ENCODE results near the gene IL6ST.
"Not testable (repeated sequence)": the region's sequence is repeated elsewhere in the genome, so short reads cannot be mapped to it uniquely, and the experiment has no call there.

Gene IL6ST

DNA sequence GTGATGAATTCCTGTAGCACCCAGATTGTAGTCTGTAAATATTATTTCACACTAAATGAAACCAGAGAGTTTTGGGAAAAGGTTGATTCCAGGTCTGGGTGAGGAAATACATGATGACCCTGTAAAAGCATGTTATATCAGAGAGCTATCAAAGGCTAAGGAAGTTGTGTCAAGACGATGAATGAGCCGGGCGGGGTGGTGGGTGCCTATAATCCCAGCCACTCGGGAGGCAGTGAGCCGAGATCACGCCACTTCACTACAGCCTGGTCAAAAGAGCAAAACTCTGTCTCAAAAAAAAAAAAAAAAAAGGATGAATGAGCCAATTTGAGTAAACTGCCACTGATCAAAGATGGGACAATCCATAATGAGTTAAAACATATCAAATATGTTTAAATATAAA, 29.2 kb downstream of the IL6ST start:
- Mint-ChIP-seq H3K27ac (no peak overlapping the region), H3K36me3 (ENCODE audit: low read depth) (peaks cover 62% of the 10 kb centered on the region), H3K4me3 (no peak overlapping the region), H3K27me3 (ENCODE audit: low read depth) (no peaks in the 10 kb centered on the region), H3K4me1 (no peaks in the 10 kb centered on the region), H3K9me3 (no peaks in the 10 kb centered on the region)
- TF ChIP-seq, protein P1, sequence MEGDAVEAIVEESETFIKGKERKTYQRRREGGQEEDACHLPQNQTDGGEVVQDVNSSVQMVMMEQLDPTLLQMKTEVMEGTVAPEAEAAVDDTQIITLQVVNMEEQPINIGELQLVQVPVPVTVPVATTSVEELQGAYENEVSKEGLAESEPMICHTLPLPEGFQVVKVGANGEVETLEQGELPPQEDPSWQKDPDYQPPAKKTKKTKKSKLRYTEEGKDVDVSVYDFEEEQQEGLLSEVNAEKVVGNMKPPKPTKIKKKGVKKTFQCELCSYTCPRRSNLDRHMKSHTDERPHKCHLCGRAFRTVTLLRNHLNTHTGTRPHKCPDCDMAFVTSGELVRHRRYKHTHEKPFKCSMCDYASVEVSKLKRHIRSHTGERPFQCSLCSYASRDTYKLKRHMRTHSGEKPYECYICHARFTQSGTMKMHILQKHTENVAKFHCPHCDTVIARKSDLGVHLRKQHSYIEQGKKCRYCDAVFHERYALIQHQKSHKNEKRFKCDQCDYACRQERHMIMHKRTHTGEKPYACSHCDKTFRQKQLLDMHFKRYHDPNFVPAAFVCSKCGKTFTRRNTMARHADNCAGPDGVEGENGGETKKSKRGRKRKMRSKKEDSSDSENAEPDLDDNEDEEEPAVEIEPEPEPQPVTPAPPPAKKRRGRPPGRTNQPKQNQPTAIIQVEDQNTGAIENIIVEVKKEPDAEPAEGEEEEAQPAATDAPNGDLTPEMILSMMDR (IDR thresholded peaks at IDR 0.05; ENCODE audit: unreplicated experiment in 3 of 3), result no peak

DNA sequence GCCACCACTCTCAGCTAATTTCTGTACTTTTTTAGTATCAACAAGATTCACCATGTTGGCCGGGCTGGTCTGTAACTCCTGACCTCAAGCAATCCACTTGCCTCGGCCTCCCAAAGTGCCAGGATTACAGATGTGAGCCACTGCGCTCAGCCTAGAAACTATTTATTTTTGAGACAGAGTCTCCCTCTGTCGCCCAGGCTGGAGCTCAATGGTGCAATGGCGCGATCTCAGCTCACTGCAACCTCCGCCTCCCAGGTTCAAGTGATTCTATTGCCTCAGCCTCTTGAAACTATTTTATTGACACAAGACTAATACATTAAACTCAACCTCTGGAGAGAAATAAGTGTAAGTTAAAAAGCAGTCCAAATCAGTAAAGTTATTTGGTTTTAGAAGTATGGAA, 34.0 kb downstream of the IL6ST start:
- Mint-ChIP-seq H3K27me3 (ENCODE audit: low read depth) (no peaks in the 10 kb centered on the region), H3K27ac (no peak overlapping the region), H3K9me3 (no peaks in the 10 kb centered on the region), H3K4me3 (no peak overlapping the region), H3K4me1 (no peaks in the 10 kb centered on the region), H3K36me3 (ENCODE audit: low read depth) (peaks cover 59% of the 10 kb centered on the region)
- TF ChIP-seq, protein P1 (IDR thresholded peaks at IDR 0.05; ENCODE audit: unreplicated experiment in 3 of 3), result no peak

DNA sequence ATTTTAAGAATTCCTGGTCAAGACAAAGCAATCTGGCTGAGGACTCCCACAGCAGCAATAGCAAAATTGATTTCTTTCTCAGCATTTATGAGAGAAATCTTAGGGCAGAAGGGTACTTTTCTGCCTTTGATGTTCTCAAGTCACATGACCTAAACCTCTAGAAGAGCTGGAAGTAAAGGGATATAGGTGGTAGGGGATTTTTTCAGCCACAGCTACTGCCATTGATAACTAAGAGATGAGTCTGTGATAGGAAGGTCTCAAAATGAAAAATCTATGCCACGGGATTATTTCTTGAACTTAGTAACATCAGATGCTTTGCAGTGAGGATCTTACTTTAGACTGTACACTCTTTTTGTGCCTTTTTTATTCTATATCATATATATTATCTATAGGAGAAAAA, 35.6 kb downstream of the IL6ST start:
- Mint-ChIP-seq H3K27ac (no peak overlapping the region), H3K27me3 (ENCODE audit: low read depth) (no peaks in the 10 kb centered on the region), H3K9me3 (no peaks in the 10 kb centered on the region)

DNA sequence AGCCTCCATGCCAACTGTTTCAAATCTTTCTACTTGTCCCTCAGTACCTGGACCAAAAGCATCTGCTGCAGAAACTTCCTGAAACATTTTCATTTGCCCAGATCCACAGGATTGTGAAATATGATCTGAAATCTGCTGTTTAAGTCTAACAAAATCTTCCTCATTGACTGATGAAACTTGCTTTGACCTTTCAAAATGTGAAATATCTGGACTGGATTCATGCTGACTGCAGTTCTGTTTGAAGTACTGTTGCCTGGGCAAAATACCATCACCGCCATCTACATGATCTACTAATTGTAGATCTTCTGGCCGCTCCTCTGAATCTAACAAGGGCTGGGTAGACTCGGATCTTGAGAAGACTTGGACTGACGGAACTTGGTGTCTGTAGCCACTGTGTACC, 53.6 kb downstream of the IL6ST start:
- peaks cover 50% of the 10 kb centered on the region for H3K36me3 Mint-ChIP-seq (ENCODE audit: low read depth)
- H3K9me3 Mint-ChIP-seq; H3K4me3 Mint-ChIP-seq; H3K4me1 Mint-ChIP-seq; H3K27me3 Mint-ChIP-seq (ENCODE audit: low read depth); H3K27ac Mint-ChIP-seq: not testable (repeated sequence)

More for the DNA sequence above, 35.6 kb downstream of the IL6ST start:
- TF ChIP-seq, protein P1 (IDR thresholded peaks at IDR 0.05; ENCODE audit: unreplicated experiment in 3 of 3), result no peak
- H3K36me3 Mint-ChIP-seq (ENCODE audit: low read depth), result peaks cover 62% of the 10 kb centered on the region
- no peaks in the 10 kb centered on the region for H3K4me1 Mint-ChIP-seq
- no peak overlapping the region for H3K4me3 Mint-ChIP-seq

DNA sequence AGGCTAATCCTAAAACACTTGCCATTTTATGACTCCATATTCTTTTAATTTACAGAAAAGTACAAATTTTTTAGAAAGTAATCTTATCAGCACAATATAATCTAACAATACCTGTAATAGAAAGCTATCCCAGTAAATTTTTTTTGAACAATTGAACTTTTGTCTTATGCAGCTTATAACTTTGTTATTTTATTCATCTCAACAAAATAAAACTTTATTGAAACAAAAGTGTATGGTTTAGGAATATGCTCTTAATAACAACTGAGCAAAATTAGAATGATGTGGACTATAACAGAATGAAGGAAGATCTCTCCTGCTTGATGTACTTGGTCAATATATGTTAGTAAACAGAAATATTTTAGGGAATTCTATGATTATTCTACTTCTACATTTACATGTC, 57.2 kb downstream of the IL6ST start:
- not testable (repeated sequence) for H3K4me1 Mint-ChIP-seq; H3K4me3 Mint-ChIP-seq; H3K27ac Mint-ChIP-seq; H3K9me3 Mint-ChIP-seq; H3K27me3 Mint-ChIP-seq (ENCODE audit: low read depth)
- peaks cover 25% of the 10 kb centered on the region for H3K36me3 Mint-ChIP-seq (ENCODE audit: low read depth)

DNA sequence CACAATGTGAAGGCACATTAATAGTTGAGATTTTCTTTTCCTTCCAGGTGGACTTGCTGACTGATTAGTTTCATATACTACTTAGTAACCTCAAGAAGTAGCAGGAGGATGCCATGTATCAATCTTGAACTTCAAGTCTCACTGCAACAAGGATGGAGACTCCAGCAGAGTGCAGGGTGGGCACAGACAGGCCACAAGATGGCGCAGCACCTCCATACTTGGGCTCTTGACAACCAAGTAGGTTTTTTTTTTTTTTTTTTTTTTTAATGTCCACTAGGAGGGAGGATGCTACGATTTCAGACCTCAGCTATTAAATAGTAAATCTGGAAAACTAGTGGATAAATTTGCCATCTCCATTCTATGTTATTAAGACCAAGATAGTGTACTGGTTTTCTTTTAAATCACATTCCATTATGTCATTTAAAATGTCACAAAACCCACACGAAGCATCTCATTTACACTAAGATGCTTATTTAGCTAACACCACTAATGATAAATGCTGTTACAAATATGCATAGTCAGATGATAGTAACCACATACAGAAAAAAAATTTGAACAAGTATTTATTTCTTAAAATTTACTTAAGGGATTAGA, 58.6 kb downstream of the IL6ST start:
- TF ChIP-seq, protein P1 (IDR thresholded peaks at IDR 0.05; ENCODE audit: unreplicated experiment in 3 of 3), result peak; percentile 85 to 93 (median 87)
- no peaks in the 10 kb centered on the region for H3K27me3 Mint-ChIP-seq (ENCODE audit: low read depth)

DNA sequence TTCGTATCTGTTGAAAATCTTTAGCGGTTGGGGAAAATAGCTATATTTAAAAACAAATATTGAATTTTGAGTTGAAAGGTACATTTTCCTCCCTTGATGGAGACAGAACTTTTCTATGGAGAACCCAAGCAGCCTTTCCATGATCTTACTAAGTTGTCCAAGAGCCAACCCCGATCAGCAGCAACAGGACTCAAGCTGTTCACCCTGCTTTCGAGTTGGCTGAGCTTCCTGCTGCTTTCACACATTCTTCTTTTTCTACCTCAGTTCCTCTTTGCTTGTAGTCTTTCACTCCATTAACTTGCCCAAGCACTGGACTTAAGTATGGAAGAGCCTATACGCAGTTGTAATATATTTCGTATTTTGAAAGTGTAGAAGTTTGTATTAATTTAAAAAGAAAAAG, 59.4 kb downstream of the IL6ST start:
- Mint-ChIP-seq H3K36me3 (ENCODE audit: low read depth) (peaks cover 14% of the 10 kb centered on the region), H3K27me3 (ENCODE audit: low read depth) (no peaks in the 10 kb centered on the region), H3K27ac (peak overlapping the region in 1 of 3 experiments; percentile 20), H3K9me3 (no peaks in the 10 kb centered on the region), H3K4me1 (no peaks in the 10 kb centered on the region), H3K4me3 (no peak overlapping the region)
- TF ChIP-seq, protein P1 (IDR thresholded peaks at IDR 0.05; ENCODE audit: unreplicated experiment in 3 of 3), result no peak

More for the DNA sequence above, 58.6 kb downstream of the IL6ST start:
- no peaks in the 10 kb centered on the region for H3K9me3 Mint-ChIP-seq
- no peak overlapping the region for H3K4me3 Mint-ChIP-seq
- peaks cover 16% of the 10 kb centered on the region for H3K36me3 Mint-ChIP-seq (ENCODE audit: low read depth)
- H3K4me1 Mint-ChIP-seq, result no peaks in the 10 kb centered on the region
- no peak overlapping the region for H3K27ac Mint-ChIP-seq

Data from nephron (organoid).